Measurements from ENCODE around the gene OVAAL.

- TF ChIP-seq EZH2 (optimal IDR thresholded peaks at IDR 0.05; ENCODE audit: low read depth, low read length) (no peak), CTCF (IDR thresholded peaks at IDR 0.05; ENCODE audit: low read length) (no peak), EZH2phosphoT487 (IDR thresholded peaks at IDR 0.05; ENCODE audit: low read length) (no peak)
Measured at GRCh38 chr1:180566495-180566894, 7.7 kb downstream of the OVAAL start.
